Heart right ventricle (tissue), 16 donors: Measurements from ENCODE around the gene PXDC1. TPM values are rescaled to one million over a fixed set of nuclear protein-coding genes. Genes with fewer than 3 reads are reported as not detected.

Source experiments
- ATAC-seq, 8 donors: fragments of 200-7000 bp; cut with Tn5 transposase; one replicate each; pipeline ENCODE4 v1.9.1; 2020; ENCODE audit warnings: mild to moderate bottlenecking in 8 of 8, moderate library complexity in 8 of 8, moderate number of reproducible peaks in 1 of 8
- DNase-seq, 2 donors: peaks; one replicate each; pipeline ENCODE4 v3.0.0-alpha.2; 2020
- H3K27ac ChIP-seq, 10 donors: fragments of 200-600 bp; sonication (generic) in 2 of 10; one replicate each; pipeline versions ENCODE4 v1.5.0 to v1.8.0; 2020 to 2022; ENCODE audit warnings: mild to moderate bottlenecking in 3 of 10
- H3K27me3 ChIP-seq, 7 donors: fragments of 200-600 bp; one replicate each; pipeline ENCODE4 v1.8.0; 2021 to 2022; ENCODE audit warnings: mild to moderate bottlenecking in 2 of 7
- H3K36me3 ChIP-seq, 9 donors: fragments of 200-600 bp; sonication (generic) in 1 of 9; one replicate each; pipeline versions ENCODE4 v1.5.0 to v1.8.0; 2020 to 2022; ENCODE audit warnings: mild to moderate bottlenecking in 2 of 9
- H3K4me1 ChIP-seq, 9 donors: fragments of 200-600 bp; sonication (generic) in 1 of 9; one replicate each; pipeline versions ENCODE4 v1.5.0 to v1.8.0; 2020 to 2022; ENCODE audit warnings: mild to moderate bottlenecking in 4 of 9
- H3K4me3 ChIP-seq, 10 donors: fragments of 200-600 bp; sonication (generic) in 2 of 10; one replicate each; pipeline versions ENCODE4 v1.5.0 to v1.8.0; 2020 to 2022; ENCODE audit warnings: mild to moderate bottlenecking in 7 of 10, moderate library complexity in 2 of 10
- H3K9me3 ChIP-seq, 11 donors: fragments of 200-600 bp in 10 of 11; sonication (generic) in 2 of 11; one replicate each; pipeline versions ENCODE4 v1.5.0 to v1.8.0; 2013 to 2022; ENCODE audit warnings: mild to moderate bottlenecking in 2 of 11, control low read depth in 1 of 11, moderate library complexity in 1 of 11
- WGBS, 2 donors: extraction: QIAGEN DNeasy Blood & Tissue Kit; methylation state at CpG; one replicate each; pipeline ENCODE4 v1.1.7; 2013; ENCODE audit warnings: inconsistent platforms in 1 of 2; 5-methylcytosine and 5-hydroxymethylcytosine counted together
- intact Hi-C, 10 donors: fragments of 100-400 bp; cut with DNase I; formaldehyde crosslinking; loops; one replicate each; pipeline versions ENCODE4 v1.11.1 to v1.14.2; 2022
- polyA plus RNA-seq, 2 donors: library from polyadenylated mRNA; stranded (reverse); fragments of 200-250 nt; gene quantifications; one replicate each; pipeline ENCODE4 v1.2.3, GENCODE V29; 2013
- total RNA-seq, 10 donors: library from RNA; stranded (reverse); fragmentation: NEBNext Ultra II Directional in 3 of 10; extraction: Animal tissue kit (Norgen Biotek cat#: 25700) in 3 of 10; gene quantifications; one replicate each; pipeline versions ENCODE4 v1.2.1 to v1.2.4, GENCODE V29; 2021 to 2023
- TF ChIP-seq, protein P1 (sequence below), 9 donors: fragments of 200-600 bp; sonication (generic) in 2 of 9; IDR thresholded peaks; one replicate each; pipeline versions ENCODE4 v1.5.0 to v1.8.0; 2021 to 2022; ENCODE audit warnings: antibody characterized with exemption in 9 of 9, mild to moderate bottlenecking in 5 of 9, moderate library complexity in 1 of 9
- donor health status: Arrhythmogenic right ventricular cardiomyopathy.
- donor health status: ischemic (EF 13 %, LVEDD 7.1; RV severe dilation, severe dysfunction).
- donor health status: healthy with polysubstance abuse.
- donor health status: DM: no; HTN: yes; CAD: no.
- donor health status: DM: no; HTN: no; CAD: no.
- donor health status: ischemic (EF 25% LVEDD 6.9; RV normal size, moderate dysfunction).
- donor health status: ischemic (EF 25% LVEDD 5.7; RV mildly dilated, moderate dysfunction).
- donor health status: healthy.
- donor health status: DM: yes; HTN: yes; CAD: no.
- donor health status: Ischemic cardiomyopathy.
- donor health status: ischemic (EF 35%, LVEDD 5.7; RV mildly dilated, moderate dysfunction).
- donor health status: nonischemic (EF 11% LVEDD 7.7; RV severe dilation, severe dysfunction).
- donor health status: DM: yes; HTN: yes; CAD: no.
- donor health status: PGD.
- donor health status: ischemic (EF 29% LVEDD 5.4; RV normal size, mild dysfunction).
- donor health status: nonischemic (EF 23%, LVEDD 6.1; RV moderate dilation, normal function).

PXDC1 gene
- total and polyA plus RNA-seq, 12 donors, result 11.3 to 69.9 (median 21.7) TPM

DNA sequence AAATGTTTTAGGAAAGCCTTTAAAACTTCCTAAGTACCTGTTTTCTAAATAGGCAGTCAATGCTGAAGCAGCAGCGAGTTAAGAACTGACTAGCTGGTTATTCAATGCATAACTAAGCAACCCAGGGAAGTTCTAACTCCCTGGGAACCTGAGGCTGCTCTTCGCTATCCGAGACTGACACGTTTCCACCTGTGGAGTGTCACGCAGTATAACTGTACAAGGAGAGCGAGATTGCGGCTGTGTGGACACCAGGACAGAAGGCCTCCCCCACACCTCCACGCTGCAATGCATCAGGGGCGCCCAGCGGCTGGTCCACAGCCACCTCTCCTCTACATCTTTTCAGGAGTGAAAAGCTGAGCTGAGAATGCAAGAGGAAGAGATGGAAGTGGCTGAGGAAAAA is 8.0 kb downstream of the PXDC1 start:
- peak overlapping the region in 4 of 10 donors; percentile 24 to 39 (median 29) for H3K4me3 ChIP-seq
- TF ChIP-seq, protein P1, sequence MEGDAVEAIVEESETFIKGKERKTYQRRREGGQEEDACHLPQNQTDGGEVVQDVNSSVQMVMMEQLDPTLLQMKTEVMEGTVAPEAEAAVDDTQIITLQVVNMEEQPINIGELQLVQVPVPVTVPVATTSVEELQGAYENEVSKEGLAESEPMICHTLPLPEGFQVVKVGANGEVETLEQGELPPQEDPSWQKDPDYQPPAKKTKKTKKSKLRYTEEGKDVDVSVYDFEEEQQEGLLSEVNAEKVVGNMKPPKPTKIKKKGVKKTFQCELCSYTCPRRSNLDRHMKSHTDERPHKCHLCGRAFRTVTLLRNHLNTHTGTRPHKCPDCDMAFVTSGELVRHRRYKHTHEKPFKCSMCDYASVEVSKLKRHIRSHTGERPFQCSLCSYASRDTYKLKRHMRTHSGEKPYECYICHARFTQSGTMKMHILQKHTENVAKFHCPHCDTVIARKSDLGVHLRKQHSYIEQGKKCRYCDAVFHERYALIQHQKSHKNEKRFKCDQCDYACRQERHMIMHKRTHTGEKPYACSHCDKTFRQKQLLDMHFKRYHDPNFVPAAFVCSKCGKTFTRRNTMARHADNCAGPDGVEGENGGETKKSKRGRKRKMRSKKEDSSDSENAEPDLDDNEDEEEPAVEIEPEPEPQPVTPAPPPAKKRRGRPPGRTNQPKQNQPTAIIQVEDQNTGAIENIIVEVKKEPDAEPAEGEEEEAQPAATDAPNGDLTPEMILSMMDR (IDR thresholded peaks at IDR 0.05), result no peak
- no peak for DNase-seq

DNA sequence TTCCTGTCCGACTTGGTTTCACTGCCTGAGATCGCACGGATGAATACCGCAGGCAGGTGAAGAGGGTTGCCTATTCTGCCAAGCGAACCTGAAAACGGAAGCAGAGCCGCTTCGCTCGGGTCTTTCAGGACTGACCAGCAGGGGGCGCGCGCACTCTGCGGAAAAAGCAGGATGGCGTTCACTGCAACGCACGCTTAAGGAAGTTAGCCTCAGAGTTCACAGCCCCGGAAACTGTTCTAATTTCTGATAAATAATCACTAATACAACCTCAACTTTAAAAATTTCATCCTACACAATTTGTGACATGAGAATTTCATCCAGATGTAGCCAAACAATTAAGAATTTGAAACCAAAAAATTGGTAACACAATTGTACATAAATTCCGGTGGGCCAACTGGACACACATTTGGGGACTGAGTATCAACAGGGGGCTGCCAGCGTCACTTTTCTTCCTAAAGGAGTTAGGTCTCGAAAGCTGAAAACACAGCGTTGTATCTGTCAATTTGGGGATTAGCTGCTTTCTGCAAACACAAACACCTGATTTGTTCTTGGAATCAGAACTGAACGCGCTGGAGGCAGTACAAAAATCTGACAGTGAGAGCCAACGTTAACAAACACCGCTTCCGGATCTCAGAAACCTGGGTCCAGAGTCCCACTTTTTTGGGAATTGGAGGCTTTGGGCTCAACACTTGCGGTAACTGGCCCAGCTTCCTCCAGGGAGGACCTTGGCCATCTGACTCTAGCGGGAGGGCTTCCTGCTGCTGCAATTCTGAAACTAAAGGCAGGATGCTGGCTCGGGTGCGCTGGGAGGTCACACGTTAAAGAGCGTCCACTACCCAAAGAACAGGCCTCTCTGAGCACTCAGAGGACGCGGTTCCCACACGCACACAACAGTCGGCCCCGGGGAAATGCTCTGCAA is 8.8 kb downstream of the PXDC1 start:
- Histone ChIP-seq H3K27ac (peak overlapping the region; percentile 66 to 88 (median 77)), H3K36me3 (peaks cover 0 to 25% (median 2%) of the 10 kb centered on the region in 9 donors), H3K9me3 (no peaks in the 10 kb centered on the region), H3K4me3 (peak overlapping the region in 8 of 10 donors; percentile 2 to 39 (median 22)), H3K4me1 (peaks cover 36 to 99% (median 71%) of the 10 kb centered on the region in 9 donors), H3K27me3 (no peaks in the 10 kb centered on the region)
- TF ChIP-seq, protein P1 (IDR thresholded peaks at IDR 0.05), result peak; percentile 88 to 98 (median 95)
- WGBS, 2 donors, result 16 to 24% methylated on average over 37 of the region's 37 CpGs
- DNase-seq, result peak; percentile 86 to 91
- ATAC-seq, result peak; percentile 63 to 89 (median 82)
- intact Hi-C loops, result loop anchor here (1.0 to 10.0 kb wide), 21 partner anchors 85 to 415 kb away; partner anchors contain the start of genes ECI2 (in 1 of the 10) and FAM50B (in 1 of the 10)

More for the DNA sequence above, 8.0 kb downstream of the PXDC1 start:
- intact Hi-C loops, result loop anchor here (2.0 to 10.0 kb wide), 18 partner anchors 84 to 414 kb away; partner anchors contain the start of gene ECI2 (in 1 of the 10)
- H3K9me3 ChIP-seq, result no peaks in the 10 kb centered on the region
- H3K4me1 ChIP-seq, result peaks cover 36 to 100% (median 71%) of the 10 kb centered on the region in 9 donors
- H3K36me3 ChIP-seq, result peaks cover 0 to 16% (median 0%) of the 10 kb centered on the region in 9 donors
- 76 to 88% methylated on average over 10 of the region's 10 CpGs for WGBS, 2 donors
- no peak for ATAC-seq
- H3K27me3 ChIP-seq, result no peaks in the 10 kb centered on the region
- H3K27ac ChIP-seq, result peak overlapping the region; percentile 66 to 88 (median 77)

DNA sequence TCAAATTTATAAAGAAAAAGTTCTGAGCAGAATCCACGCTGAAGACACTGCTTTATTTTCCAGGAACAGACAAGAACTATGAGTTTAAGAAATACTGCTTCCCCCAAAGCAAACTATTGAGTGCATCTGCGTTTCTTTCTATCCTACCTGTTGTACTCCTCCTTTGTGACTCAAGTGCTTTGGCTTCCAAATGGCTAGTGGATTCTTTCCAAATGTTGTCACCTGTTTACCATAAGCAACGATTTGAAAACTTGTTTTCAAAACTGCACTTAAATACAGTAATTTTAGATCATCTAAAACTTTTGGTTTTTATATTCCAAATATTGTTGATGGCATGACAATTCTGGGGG is 9.5 kb downstream of the PXDC1 start:
- no peak for ATAC-seq
- Histone ChIP-seq H3K4me3 (peak overlapping the region in 5 of 10 donors; percentile 7 to 39 (median 24)), H3K27ac (peak overlapping the region in 9 of 10 donors; percentile 68 to 88 (median 79)), H3K9me3 (no peaks in the 10 kb centered on the region), H3K36me3 (peaks cover 0 to 31% (median 8%) of the 10 kb centered on the region in 9 donors), H3K4me1 (peaks cover 36 to 96% (median 65%) of the 10 kb centered on the region in 9 donors), H3K27me3 (no peaks in the 10 kb centered on the region)
- TF ChIP-seq, protein P1 (IDR thresholded peaks at IDR 0.05), result no peak
- 39 to 57% methylated on average over 3 of the region's 3 CpGs for WGBS, 2 donors
- intact Hi-C loops, result loop anchor here (1.0 to 10.0 kb wide), 21 partner anchors 85 to 415 kb away; partner anchors contain the start of genes ECI2 (in 1 of the 10) and FAM50B (in 1 of the 10)
- no peak for DNase-seq

DNA sequence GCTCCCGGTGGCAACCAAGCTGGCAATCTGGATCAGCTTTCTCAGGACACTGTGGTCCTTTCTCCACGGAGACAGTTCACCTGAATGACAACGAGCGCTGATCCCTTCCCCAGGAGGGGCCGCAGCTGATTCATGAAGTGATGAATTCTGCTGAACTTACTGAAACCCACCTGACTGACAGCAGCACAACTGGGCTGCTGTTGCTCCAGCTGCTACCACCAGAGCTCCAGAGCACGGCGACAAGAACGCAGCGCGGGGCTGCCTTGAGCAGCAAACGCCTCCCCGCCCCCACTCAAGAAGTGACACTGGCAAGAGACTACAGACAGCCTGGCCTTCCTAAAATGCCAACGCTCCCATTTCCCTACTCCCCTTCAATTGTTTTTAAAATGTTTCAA is 10.0 kb downstream of the PXDC1 start:
- intact Hi-C loops, result loop anchor here in 9 of 10 donors (5.0 to 10.0 kb wide), 12 partner anchors 86 to 416 kb away; partner anchors contain the start of gene ECI2 (in 1 of the 9)
- Histone ChIP-seq H3K27ac (peak overlapping the region in 8 of 10 donors; percentile 4 to 88 (median 73)), H3K36me3 (peaks cover 0 to 35% (median 14%) of the 10 kb centered on the region in 9 donors), H3K27me3 (no peaks in the 10 kb centered on the region), H3K4me1 (peaks cover 35 to 96% (median 59%) of the 10 kb centered on the region in 9 donors), H3K4me3 (peak overlapping the region in 1 of 10 donors; percentile 10), H3K9me3 (no peaks in the 10 kb centered on the region)
- WGBS, 2 donors, result 69 to 79% methylated on average over 13 of the region's 13 CpGs
- TF ChIP-seq, protein P1 (IDR thresholded peaks at IDR 0.05), result no peak
- DNase-seq (no peak), ATAC-seq (no peak)
